Endothelial cell of umbilical vein (primary cell): Measurements from ENCODE around the gene SLC49A3.

Experiments used
- GATA2 ChIP-seq: IDR thresholded peaks from 2 replicates; pipeline ENCODE4 v1.7.0; 2011; ENCODE audit warnings: low read depth, mild to moderate bottlenecking, moderate library complexity, mixed read lengths, low read length; ENCODE audit not compliant: insufficient read length, insufficient read depth
- MYC ChIP-seq: IDR thresholded peaks from one replicate; pipeline ENCODE4 v1.6.1; 2011; ENCODE audit warnings: mild to moderate bottlenecking, low read depth, low read length
- POLR2A ChIP-seq: IDR thresholded peaks from 2 replicates; pipeline ENCODE4 v1.6.1; 2012; ENCODE audit warnings: low read depth, mild to moderate bottlenecking, control low read depth, low read length
- TF ChIP-seq, protein P1 (sequence below), 2 donors: IDR thresholded peaks; 1 replicate in 1 of 2; 2 replicates in 1 of 2; pipeline ENCODE4 v1.5.1; 2011; ENCODE audit warnings: low read length in 2 of 2, mild to moderate bottlenecking in 2 of 2, moderate library complexity in 2 of 2, control low read depth in 1 of 2, inconsistent platforms in 1 of 2, low read depth in 1 of 2; ENCODE audit not compliant: insufficient read depth in 1 of 2; ENCODE audit errors: extremely low read depth in 1 of 2

DNA sequence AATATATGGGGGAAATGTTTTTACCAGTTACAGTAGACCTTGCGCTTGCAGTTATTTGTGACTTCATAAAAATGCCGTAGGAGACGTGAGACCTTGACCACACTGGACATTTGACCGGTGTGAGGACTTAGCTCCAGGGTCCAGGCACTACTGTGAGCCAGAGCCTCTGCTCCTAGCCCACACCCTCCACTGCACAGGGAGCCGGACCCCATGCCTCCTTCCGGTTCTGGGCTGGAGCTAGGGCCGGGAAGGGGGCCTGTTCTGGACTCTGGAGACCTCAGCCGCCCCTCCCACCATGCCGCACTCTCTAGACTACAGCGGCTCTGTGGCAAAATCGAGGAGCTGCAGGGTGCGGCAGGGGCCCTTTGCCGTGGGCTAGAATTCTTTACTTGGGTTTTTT, 22.0 kb upstream of the SLC49A3 start:
- TF ChIP-seq, protein P1, sequence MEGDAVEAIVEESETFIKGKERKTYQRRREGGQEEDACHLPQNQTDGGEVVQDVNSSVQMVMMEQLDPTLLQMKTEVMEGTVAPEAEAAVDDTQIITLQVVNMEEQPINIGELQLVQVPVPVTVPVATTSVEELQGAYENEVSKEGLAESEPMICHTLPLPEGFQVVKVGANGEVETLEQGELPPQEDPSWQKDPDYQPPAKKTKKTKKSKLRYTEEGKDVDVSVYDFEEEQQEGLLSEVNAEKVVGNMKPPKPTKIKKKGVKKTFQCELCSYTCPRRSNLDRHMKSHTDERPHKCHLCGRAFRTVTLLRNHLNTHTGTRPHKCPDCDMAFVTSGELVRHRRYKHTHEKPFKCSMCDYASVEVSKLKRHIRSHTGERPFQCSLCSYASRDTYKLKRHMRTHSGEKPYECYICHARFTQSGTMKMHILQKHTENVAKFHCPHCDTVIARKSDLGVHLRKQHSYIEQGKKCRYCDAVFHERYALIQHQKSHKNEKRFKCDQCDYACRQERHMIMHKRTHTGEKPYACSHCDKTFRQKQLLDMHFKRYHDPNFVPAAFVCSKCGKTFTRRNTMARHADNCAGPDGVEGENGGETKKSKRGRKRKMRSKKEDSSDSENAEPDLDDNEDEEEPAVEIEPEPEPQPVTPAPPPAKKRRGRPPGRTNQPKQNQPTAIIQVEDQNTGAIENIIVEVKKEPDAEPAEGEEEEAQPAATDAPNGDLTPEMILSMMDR (IDR thresholded peaks at IDR 0.05; ENCODE audit: extremely low read depth in 1 of 2, insufficient read depth in 1 of 2, low read depth in 1 of 2, low read length in 2 of 2), result no peak
- no peak for TF ChIP-seq POLR2A
- no peak for TF ChIP-seq MYC
- TF ChIP-seq GATA2, result no peak
